AG04450 (cell line): ENCODE measurements around the gene FATE1. TPM values are rescaled to one million over a fixed set of nuclear protein-coding genes. Genes with fewer than 3 reads are reported as not detected.

ENCODE experiments used
- CTCF ChIA-PET: fragments of 300-600, 350-600 bp; formaldehyde crosslinking; extraction: SDS; loops from one replicate; lab custom pipeline; 2022; ENCODE audit warnings: antibody characterized with exemption, inconsistent platforms; lab: Charles Lee
- POLR2A ChIA-PET: fragments of 350-600 bp; formaldehyde crosslinking; extraction: SDS; loops from one replicate; lab custom pipeline; 2021; ENCODE audit warnings: antibody characterized with exemption, inconsistent platforms; lab: Yijun Ruan, JAX
- DNase-seq: peaks from one replicate; pipeline ENCODE4 v3.0.0-alpha.2; 2011; ENCODE audit warnings: low read depth, low spot score
- H3K27ac ChIP-seq: one replicate; pipeline ENCODE4 v1.5.1; 2012; ENCODE audit warnings: low read depth, low read length, control low read depth
- H3K27me3 ChIP-seq: one replicate; pipeline ENCODE4 v1.6.0; 2012; ENCODE audit warnings: low read length; ENCODE audit not compliant: control insufficient read depth, insufficient read depth
- H3K4me3 ChIP-seq: 2 replicates; pipeline ENCODE4 v1.5.1; 2011; ENCODE audit warnings: mild to moderate bottlenecking, low read depth, low read length, control low read depth
- H3K9me3 ChIP-seq: 2 replicates; pipeline ENCODE4 v1.5.1; 2012; ENCODE audit warnings: low read length; ENCODE audit not compliant: control insufficient read depth, insufficient read depth
- CTCF ChIP-seq: IDR thresholded peaks from 2 replicates; pipeline ENCODE4 v1.5.1; 2011; ENCODE audit warnings: low read depth, low read length, control low read depth, inconsistent platforms
- polyA plus RNA-seq: library from polyadenylated mRNA; depleted of rRNA; stranded (reverse); fragments of >200 nt; gene quantifications from 2 replicates; pipeline ENCODE4 v1.2.3, GENCODE V29; 2011

Gene FATE1
- polyA plus RNA-seq, 1 experiment, result not detected

DNA sequence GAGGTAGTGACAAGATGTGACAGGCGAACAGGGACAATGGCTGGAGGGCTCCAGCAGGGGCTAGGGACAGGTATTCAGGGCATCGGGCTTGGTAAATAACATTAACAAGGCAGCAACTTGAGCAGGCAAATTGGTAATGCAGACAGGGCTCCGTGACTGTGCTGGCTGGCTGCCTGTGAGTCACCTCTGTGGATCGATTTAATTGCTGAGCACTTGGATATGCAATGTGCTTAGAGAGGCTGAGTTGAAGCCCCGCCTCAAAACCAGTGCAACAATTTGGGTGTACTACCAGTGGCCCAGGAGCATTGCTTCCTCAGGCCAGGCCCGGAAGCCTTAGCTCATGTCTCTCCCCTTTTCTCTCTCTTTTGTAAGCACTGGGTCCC, 38.2 kb downstream of the FATE1 start:
- Histone ChIP-seq H3K27me3 (no peaks in the 10 kb centered on the region), H3K9me3 (no peaks in the 10 kb centered on the region), H3K27ac (no peak overlapping the region), H3K4me3 (no peak overlapping the region)
- ChIA-PET CTCF (interaction anchor here (0.5 to 6.4 kb wide), 6 partner anchors 9 to 886 kb away, joined by 3 to 157 read pairs (median 3); no protein-coding TSS in a partner anchor), POLR2A (no interaction called here)
- TF ChIP-seq CTCF, result no peak
- DNase-seq, result peak; percentile 11

DNA sequence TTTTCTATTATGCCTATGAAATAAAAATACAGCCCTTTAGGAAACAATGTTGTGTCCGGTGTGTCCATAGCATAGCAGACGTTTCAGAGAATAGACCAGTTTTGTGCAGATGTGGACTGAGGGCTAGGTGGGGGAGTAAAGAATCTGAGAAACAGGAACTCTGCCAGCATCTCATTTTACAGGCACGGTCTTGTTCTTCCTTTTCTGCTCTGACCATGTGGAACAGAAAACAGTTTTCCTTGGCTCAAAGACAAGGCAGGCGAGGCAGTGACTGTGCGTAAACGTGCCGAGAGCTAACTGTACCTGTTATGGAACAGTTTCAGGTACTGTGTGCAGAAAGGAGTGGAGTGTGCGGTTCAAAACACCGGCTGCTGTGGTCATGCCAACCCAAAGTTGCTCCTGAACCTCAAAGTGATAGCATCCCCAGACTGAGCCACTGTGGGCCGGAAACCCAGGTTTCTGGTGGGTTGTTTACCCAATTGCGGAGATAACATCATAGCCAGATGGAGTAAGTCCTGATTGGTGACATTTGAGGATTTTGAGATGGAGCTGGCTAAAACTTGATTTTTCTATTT, 38.9 kb downstream of the FATE1 start:
- no peak for DNase-seq
- ChIA-PET CTCF (interaction anchor here (6.4 kb wide), 1 partner anchor 878 kb away, joined by 157 read pairs; no protein-coding TSS in a partner anchor), POLR2A (no interaction called here)
- H3K9me3 ChIP-seq, result no peaks in the 10 kb centered on the region
- H3K27me3 ChIP-seq, result no peaks in the 10 kb centered on the region
- H3K27ac ChIP-seq, result no peak overlapping the region
- no peak for TF ChIP-seq CTCF
- no peak overlapping the region for H3K4me3 ChIP-seq

DNA sequence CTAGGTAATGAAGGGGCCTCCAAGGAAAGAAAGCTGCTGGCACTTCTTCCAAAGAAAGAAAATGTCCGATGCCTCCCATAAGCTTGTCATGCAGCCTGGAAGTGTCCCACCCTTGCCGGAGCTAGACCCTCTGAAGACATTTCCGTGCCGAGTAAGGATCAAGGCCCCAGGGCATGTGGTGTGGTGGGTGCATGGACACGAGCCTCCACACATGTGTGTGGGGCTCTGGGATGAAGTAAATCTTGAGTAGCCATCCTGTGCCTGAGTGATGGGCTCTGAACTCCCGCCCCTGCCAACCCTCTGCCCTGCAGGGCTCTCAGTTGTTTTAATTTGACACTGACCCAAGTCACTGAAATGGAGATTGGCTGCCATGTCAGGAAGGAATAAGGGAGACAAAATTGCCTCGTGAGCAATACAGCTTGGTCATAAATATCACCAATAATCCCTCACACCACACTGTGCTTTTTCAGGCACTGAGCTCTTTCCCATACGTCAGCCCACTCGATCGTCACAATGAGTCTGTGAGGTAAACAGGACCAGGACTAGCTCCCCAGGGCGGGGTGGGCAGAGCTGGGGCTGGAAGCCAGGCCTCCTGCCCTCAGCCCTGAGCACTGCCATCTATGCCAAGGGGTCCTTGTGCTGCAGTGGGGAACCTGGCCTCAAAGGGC, 43.3 kb downstream of the FATE1 start:
- ChIA-PET POLR2A (no interaction called here), CTCF (no interaction called here)
- DNase-seq, result no peak
- Histone ChIP-seq H3K27me3 (no peaks in the 10 kb centered on the region), H3K9me3 (no peaks in the 10 kb centered on the region), H3K27ac (no peak overlapping the region), H3K4me3 (no peak overlapping the region)
- TF ChIP-seq CTCF, result no peak

DNA sequence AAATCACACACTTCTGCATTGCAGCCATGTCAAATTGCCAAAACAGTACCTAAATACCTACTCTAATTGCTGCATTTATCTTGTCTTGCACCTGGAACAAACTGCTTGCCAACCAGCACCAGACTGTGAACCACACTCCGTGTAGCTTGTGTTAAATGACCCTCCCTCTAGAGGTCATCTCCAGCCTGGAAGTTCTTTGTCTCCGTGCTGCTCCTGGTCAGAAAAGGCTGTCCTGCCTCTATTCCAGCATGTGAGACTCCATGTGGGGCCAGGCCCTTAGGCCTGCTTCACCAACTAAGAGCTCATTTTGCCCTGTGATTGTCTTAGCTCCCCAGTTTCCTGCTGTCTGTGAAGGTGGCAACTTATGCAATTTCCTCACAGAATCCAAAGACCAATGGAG, 47.0 kb downstream of the FATE1 start:
- DNase-seq, result no peak
- Histone ChIP-seq H3K9me3 (no peaks in the 10 kb centered on the region), H3K27me3 (no peaks in the 10 kb centered on the region), H3K27ac (no peak overlapping the region), H3K4me3 (no peak overlapping the region)
- POLR2A ChIA-PET, result no interaction called here
- CTCF ChIA-PET, result interaction anchor here (1.0 kb wide), 1 partner anchor 9 kb away, joined by 3 read pairs; no protein-coding TSS in a partner anchor
- no peak for TF ChIP-seq CTCF

DNA sequence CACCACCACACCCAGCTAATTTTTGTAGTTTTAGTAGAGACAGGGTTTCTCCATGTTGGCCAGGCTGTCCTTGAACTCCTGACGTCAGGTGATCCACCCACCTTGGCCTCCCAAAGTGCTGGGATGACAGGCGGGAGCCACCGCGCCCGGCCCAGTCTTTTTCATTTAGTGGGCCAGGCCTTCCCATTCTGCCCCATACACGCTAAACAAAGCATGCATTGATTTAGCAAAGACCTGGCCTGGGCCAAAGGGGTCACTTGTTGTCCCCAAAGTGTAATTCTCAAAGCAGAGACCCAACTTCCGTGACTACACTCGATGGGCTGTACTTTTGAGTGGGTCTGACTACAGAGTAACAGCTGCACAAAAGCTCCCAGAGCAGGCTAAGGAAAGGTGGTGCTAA, 47.9 kb downstream of the FATE1 start:
- TF ChIP-seq CTCF, result no peak
- no peaks in the 10 kb centered on the region for H3K9me3 ChIP-seq
- H3K4me3 ChIP-seq, result no peak overlapping the region
- ChIA-PET POLR2A (no interaction called here), CTCF (no interaction called here)
- no peak for DNase-seq
- H3K27me3 ChIP-seq, result no peaks in the 10 kb centered on the region
- H3K27ac ChIP-seq, result no peak overlapping the region
